ENCODE results near the gene DLG5.

- no peak for TF ChIP-seq CTCF (IDR thresholded peaks at IDR 0.05)
- TF ChIP-seq EZH2 (IDR thresholded peaks at IDR 0.05; ENCODE audit: borderline replicate concordance, insufficient read depth, low read depth, low read length, poor library complexity, severe bottlenecking): no peak
Observed at GRCh38 chr10:77893386-77893785, 33.2 kb downstream of the DLG5 start.
